ENCODE results near the gene FAT2.
"Not testable (repeated sequence)": the region's sequence is repeated elsewhere in the genome, so short reads cannot be mapped to it uniquely, and the experiment has no call there.

The FAT2 gene

DNA sequence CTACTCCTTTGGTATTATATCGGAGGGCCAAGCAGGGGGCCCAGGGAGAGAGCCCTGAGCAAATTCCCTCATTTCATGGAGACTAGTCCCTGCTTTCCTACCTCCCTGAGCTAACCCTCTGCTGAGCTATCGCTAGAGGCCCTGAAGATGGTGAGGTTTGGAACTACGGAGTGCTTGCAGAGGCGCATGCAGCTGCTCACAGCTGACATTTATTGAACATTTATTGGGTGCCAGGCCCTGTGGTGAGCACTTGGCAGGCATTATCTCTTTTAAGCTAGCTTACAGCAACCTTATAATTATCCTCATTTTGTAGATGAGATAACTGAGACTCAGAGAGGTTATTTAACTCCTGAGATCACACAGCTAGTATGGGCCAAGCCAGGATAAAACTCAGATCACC, 9.8 kb downstream of the FAT2 start:
- no peak for DNase-seq

DNA sequence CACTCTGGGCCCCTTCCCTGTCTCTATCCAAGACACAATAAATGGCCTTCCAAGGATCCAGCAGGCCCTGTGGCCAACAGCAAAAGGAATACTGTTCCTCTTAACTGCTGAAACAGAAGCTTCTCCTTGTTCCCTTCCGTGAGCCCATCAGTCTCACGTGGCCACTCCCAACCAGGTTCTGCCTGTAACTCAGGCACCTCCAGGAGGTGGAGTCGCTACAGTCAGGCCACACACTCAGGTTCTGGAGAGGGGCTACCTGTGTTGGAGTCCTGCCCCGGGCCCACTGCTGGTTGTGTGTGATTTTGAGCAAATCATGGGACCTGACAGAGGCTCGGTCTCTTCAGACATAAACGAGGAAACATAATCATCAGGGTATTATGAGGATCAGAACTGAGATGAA, 10.3 kb downstream of the FAT2 start:
- no peak for DNase-seq

GRCh38 chr5:151580239-151580638, 10.9 kb downstream of the FAT2 start:
- DNase-seq, result no peak

DNA sequence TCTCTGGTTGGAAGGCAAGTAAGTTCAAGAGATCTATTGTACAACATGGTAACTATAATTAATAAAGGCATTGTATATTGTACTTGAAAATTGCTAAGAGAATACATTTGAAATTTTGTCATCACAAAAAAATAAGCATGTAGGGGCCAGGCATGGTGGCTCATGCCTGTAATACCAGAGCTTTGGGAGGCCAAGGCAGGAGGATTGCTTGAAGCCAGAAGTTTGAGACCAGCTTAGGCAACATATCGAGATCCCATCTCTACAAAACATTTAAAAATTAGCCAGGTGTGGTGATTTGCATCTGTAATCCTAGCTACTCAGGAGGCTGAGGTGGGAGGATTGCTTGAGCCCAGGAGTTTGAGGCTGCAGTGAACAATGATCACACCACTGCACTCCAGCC, 12.0 kb downstream of the FAT2 start:
- DNase-seq, result not testable (repeated sequence)

DNA sequence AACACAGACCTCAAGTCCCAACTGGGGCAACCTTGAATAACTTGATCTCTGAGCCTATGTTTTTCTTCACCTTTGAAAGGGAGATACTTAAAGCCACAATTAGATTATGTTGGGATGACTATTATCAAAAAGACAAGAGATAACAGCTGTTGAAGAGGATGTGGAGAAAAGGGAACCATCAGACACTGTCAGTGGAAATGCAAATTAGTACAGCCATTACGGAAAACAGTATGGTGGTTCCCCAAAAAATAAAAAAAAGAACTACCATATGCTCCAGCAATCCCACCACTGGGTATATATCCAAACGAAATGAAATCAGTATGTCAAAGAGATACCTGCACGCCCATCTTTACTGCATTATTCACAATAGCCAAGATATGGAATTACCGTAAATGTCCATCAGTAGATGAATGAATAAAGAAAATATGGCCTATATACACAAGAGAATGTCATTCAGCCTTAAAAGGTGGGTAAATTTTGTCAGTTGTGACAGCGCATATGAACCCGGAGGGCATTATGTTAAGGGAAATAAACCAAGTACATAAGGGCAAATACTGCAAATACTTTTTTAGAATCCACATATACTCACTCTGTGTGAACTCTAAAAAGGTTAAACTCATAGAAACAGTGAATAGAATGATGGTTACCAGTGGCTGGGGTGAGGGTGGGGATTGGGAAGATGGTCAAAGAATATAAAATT, 12.7 kb downstream of the FAT2 start:
- DNase-seq, result no peak

- DNase-seq, result no peak
These were observed 13.6 kb downstream of the FAT2 start for GRCh38 chr5:151577566-151577965.

DNA sequence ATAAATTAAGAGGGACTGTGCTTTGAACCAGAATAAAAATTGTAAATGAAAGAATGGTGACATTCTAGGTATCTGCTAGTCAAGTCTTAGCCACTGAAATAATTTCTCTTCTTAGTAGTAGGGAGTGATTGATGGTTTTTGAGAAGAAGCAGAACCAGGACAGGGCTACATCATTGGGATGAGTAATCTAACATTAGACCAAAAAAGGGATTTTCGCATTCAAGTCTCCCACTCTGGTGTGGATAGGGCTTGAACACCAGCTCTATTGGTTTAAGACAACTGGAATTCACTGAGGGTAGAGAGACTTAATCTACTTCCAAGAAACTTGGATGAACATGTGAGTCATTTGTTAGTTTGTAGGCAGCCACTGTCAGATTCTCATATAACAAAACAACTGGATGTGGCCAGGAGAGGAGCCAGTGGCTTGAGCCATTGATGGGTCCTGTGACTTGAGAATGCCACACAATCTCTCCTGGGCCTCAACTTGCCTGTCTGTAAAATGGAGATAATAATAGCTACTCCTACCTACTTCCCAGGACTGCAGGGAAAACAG, 16.6 kb downstream of the FAT2 start:
- no peak for DNase-seq

DNA sequence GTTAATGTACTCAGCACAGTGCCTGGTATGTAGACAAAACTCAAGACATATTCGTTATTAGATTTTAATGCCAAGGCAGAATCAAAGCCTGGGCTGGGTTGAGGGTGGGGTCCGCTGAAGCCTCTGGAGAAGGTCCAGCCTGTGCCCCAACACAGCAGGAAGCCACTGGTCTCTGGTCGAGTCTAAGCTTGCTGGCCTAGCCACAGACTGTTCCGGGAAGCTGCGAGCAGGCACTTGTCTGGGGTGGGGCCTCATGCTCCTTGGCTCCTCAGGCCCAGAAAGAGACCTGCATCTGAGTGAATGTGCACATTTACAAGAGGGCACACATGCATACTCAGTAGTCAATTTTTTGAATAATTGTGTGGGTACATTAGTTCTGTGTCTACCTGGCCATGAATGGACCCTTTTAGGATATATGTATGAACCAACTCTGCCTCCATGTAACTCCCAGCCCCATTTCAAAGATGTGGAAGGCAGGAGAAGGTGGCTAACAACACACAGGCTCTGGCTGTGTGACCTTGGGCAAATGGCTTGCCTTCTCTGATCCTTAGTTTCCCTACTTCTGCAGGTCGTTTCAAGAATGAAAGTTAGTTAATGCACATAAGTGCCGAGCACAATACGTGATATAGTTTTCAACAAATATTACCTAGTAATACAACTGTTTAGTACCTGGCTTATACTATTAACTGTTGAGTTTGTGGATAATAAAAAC, 18.3 kb downstream of the FAT2 start:
- DNase-seq, result no peak

- no peak for DNase-seq
These were observed 19.6 kb downstream of the FAT2 start for GRCh38 chr5:151571270-151572173.

- DNase-seq, result no peak
These were observed 20.4 kb downstream of the FAT2 start for GRCh38 chr5:151570512-151571269.

DNA sequence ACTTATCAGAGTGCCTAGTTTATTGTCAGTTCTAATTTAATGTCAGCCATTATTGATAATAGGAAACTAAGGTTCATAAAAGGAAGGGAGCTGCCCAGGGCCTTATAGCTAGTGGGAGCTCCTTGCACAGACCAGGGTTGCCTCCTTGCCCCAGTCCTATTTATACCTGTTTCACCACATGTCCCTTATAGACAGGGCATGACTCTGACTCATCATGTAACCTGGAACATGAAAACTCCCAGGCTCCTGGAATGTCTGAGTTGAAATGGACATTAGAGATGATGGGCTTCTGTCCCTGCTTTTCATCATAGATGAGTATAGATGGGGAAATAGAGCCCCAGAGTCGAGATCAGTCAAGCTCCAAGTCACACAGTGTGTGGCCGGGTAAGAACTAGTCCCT, 21.1 kb downstream of the FAT2 start:
- DNase-seq, result no peak

- DNase-seq, result no peak
These were observed 21.7 kb downstream of the FAT2 start for GRCh38 chr5:151569132-151570046.

- no peak for DNase-seq
These were observed 23.1 kb downstream of the FAT2 start for GRCh38 chr5:151568036-151568435.

DNA sequence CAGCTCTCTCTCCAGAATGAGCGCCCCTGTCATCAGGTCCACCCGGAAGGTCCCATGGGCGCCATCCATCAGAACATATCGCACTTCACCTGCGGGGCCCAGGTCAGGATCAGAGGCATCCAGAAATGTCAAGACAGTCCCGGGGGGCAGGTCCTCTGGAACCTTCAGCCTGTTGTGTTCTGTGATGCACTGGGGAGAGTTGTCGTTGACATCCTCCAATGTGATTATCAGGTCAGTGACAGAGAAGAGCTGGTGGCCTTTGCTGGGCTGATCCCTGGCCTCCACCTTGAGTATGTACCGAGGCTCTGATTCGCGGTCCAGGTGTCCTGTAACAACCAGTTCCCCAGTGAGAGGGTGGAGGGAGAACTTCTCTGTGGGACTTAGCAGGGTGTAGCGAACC, 25.2 kb downstream of the FAT2 start:
- DNase-seq, result no peak

- DNase-seq, result no peak
These were observed 29.0 kb downstream of the FAT2 start for GRCh38 chr5:151562019-151562707.

DNA sequence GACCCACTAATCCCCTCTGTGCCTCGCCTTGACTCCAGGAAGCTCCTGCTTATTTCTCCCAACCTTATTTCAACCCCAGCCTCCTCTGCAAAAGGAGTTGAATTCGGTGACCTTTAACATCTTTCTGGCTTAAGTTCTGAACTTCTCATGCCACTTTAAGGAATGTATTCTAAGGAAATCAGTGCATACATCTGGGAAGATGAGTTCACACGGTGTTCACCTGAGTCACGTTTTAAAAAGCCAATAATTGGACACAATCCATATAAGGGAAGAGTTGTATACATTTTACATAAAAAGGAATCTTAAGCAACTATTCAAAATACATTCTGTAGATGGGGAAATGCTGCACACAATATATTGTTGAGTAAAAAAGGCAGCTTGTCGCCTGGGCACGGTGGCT, 33.2 kb downstream of the FAT2 start:
- no peak for DNase-seq

- DNase-seq, result no peak
These were observed 33.7 kb downstream of the FAT2 start for GRCh38 chr5:151557466-151557865.

DNA sequence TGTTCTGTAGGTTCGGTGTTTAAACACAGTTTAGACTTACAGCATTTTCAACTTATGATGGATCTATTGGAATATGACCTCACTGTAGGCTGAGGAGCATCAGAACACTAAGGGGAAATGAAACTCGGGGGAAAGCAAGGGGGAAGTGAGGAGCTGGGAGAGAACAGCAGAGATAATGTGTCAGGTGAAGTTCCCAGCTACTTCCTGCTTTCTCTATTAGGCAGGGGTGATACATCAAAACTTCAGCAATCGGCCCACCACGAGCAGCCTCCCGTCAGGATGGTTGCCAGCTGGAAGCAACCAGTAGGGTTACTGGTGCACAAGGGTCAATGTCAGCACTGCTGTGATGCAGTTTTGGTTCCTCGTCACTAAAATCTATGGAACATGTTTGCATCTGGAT, 34.3 kb downstream of the FAT2 start:
- DNase-seq, result no peak

- DNase-seq, result no peak
These were observed 35.2 kb downstream of the FAT2 start for GRCh38 chr5:151555760-151556576.

DNA sequence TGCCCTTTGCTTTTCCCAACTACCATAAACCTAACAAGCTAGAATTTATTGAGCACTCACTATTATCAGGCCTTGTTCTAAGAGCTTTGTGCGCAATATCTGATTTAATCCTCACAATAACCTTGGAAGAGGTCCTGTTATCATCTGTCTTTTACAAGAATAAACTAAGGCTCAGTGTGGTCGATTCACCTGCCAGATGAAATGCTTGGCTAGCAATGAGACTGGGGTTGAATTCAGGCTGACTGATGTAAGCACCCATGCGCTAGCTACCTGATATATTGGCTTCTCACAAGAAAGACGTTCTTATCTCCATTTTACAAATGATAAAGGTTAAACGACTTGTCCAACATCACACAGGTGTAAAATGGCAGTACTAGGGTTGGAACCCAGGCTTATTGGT, 37.4 kb downstream of the FAT2 start:
- DNase-seq, result no peak

Data from activated gamma-delta T cell treated with Interleukin-2 at 50 U/mL for 16 hours (primary cell).